ENCODE data around the gene ARVCF. TPM values are rescaled to one million over a fixed set of nuclear protein-coding genes. Genes with fewer than 3 reads are reported as not detected.

Gene ARVCF
- total and polyA plus RNA-seq, 2 experiments from 2014 or later = 15.6 to 122 TPM

GRCh38 chr22:20053407-20054033, 36.9 kb upstream of the ARVCF start:
- Mint-ChIP-seq H3K4me1 (no peaks in the 10 kb centered on the region), H3K27me3 (ENCODE audit: insufficient read depth, low read depth, poor library complexity) (peaks cover 3% of the 10 kb centered on the region), H3K9me3 (peaks cover 9% of the 10 kb centered on the region), H3K36me3 (ENCODE audit: low read depth) (peaks cover 11% of the 10 kb centered on the region), H3K4me3 (no peak overlapping the region), H3K27ac (no peak overlapping the region)
- ATAC-seq (no peak), DNase-seq (ENCODE audit: low spot score) (no peak)
- H3K79me2 ChIP-seq (replicated peaks; ENCODE audit: insufficient read depth) = no peaks in the 10 kb centered on the region
- H3K4me3 ChIP-seq = no peak overlapping the region
- H3F3A ChIP-seq (replicated peaks; ENCODE audit: low read depth) = no peaks in the 10 kb centered on the region
- H3K4me2 ChIP-seq = no peak overlapping the region
- no peaks in the 10 kb centered on the region for H3K4me1 ChIP-seq (ENCODE audit: insufficient read depth)
- no peaks in the 10 kb centered on the region for H3K9me2 ChIP-seq (ENCODE audit: insufficient read depth)
- TF ChIP-seq JUNB (IDR thresholded peaks at IDR 0.05; ENCODE audit: unreplicated experiment) (no peak), CTCF (conservative IDR thresholded peaks at IDR 0.05; ENCODE audit: low read depth in 2 of 2) (no peak), ZNF331 (CRISPR knock-in tag; IDR thresholded peaks at IDR 0.05; ENCODE audit: low read depth) (no peak), STAT1 (IDR thresholded peaks at IDR 0.05; ENCODE audit: unreplicated experiment) (no peak), POLR2AphosphoS5 (IDR thresholded peaks at IDR 0.05; ENCODE audit: low read depth) (no peak), ZNF462 (CRISPR knock-in tag; IDR thresholded peaks at IDR 0.05) (no peak), ETS1 (IDR thresholded peaks at IDR 0.05) (no peak), EZH2 (IDR thresholded peaks at IDR 0.05; ENCODE audit: low read depth, unreplicated experiment) (no peak), ZNF114 (CRISPR knock-in tag; IDR thresholded peaks at IDR 0.05) (no peak), REST (IDR thresholded peaks at IDR 0.05; ENCODE audit: unreplicated experiment) (no peak), EZH2phosphoT487 (IDR thresholded peaks at IDR 0.05; ENCODE audit: unreplicated experiment) (no peak), NANOG (IDR thresholded peaks at IDR 0.05; ENCODE audit: borderline replicate concordance) (no peak), CREB1 (CRISPR knock-in tag; IDR thresholded peaks at IDR 0.05; ENCODE audit: low read depth) (no peak)
- no peaks in the 10 kb centered on the region for H4K20me1 ChIP-seq (replicated peaks; ENCODE audit: insufficient read depth)
- H3K27ac ChIP-seq (ENCODE audit: low read depth) = no peak overlapping the region
- no peak overlapping the region for H2AFZ ChIP-seq
- no peaks in the 10 kb centered on the region for H3K27me3 ChIP-seq (ENCODE audit: insufficient read depth)
- no peaks in the 10 kb centered on the region for H3K36me3 ChIP-seq (ENCODE audit: insufficient read depth)
